Measurements from ENCODE around the gene ZNF419. TPM values are rescaled to one million over a fixed set of nuclear protein-coding genes. Genes with fewer than 3 reads are reported as not detected.

Gene ZNF419
- total RNA-seq, 4 donors from 2014 or later = 4.6 to 25.2 (median 10.5) TPM

GRCh38 chr19:57527136-57527881, 39.8 kb downstream of the ZNF419 start, which contains the start of gene ZNF549:
ZNF549 (plus strand) TSS chr19:57527356; CDS start chr19:57527574, 218 bp downstream.
- TF ChIP-seq CTCF (IDR thresholded peaks at IDR 0.05 in 4 of 5, conservative IDR thresholded peaks at IDR 0.05 in 1 of 5) = no peak

GRCh38 chr19:57537953-57538547, 50.5 kb downstream of the ZNF419 start:
- DNase-seq (no peak), ATAC-seq (no peak)
- Histone ChIP-seq H3K4me3 (peak overlapping the region in 1 of 4 donors; percentile 20), H3K27me3 (no peaks in the 10 kb centered on the region), H3K4me1 (no peaks in the 10 kb centered on the region), H3K36me3 (peaks cover 46 to 96% of the 10 kb centered on the region in 2 donors), H3K27ac (no peak overlapping the region), H3K9me3 (peaks cover 9 to 88% (median 21%) of the 10 kb centered on the region in 3 donors)
- in situ Hi-C loops (cut with MboI; ENCODE audit: low sequenced_read_pairs in 4 of 4) = no loop called here
- TF ChIP-seq CTCF (IDR thresholded peaks at IDR 0.05 in 4 of 5, conservative IDR thresholded peaks at IDR 0.05 in 1 of 5) = no peak
- TF ChIP-seq POLR2A (IDR thresholded peaks at IDR 0.05) = no peak
- intact Hi-C loops (cut with DNase I; ENCODE audit: low total_unique reads) = no loop called here

More at GRCh38 chr19:57527136-57527881, 39.8 kb downstream of the ZNF419 start, which contains the start of gene ZNF549:
- ATAC-seq (peak; percentile 99 to 100), DNase-seq (peak; percentile 91 to 94)
- peaks cover 8 to 13% of the 10 kb centered on the region in 2 donors for H3K4me1 ChIP-seq
- peaks cover 6 to 19% of the 10 kb centered on the region in 2 donors for H3K36me3 ChIP-seq
- H3K4me3 ChIP-seq = peak within 1 kb of the TSS; percentile 70 to 91 (median 88)
- H3K27me3 ChIP-seq = no peaks in the 10 kb centered on the region
- peaks cover 0 to 11% (median 0%) of the 10 kb centered on the region in 3 donors for H3K9me3 ChIP-seq
- peak within 1 kb of the TSS; percentile 80 to 90 (median 87) for H3K27ac ChIP-seq
- in situ Hi-C loops (cut with MboI; ENCODE audit: low sequenced_read_pairs in 4 of 4) = no loop called here
- intact Hi-C loops (cut with DNase I; ENCODE audit: low total_unique reads) = loop anchor here (1.0 to 5.0 kb wide), 6 partner anchors 28 to 800 kb away; partner anchors contain the start of genes ZNF416, ZNF550, ZNF551 and ZNF772

Other genes with a start within 250 kb of the ZNF419 start
- gene ZNF805, start 247.1 kb upstream of the ZNF419 start, total RNA-seq = 10 to 100 TPM in 2 of 4 donors, 1 to 10 TPM in 2; 9.3 to 20.2 (median 14.8) TPM
- gene ZNF460, start 207.3 kb upstream of the ZNF419 start, total RNA-seq = 10 to 100 TPM; 20.2 to 63.3 (median 42.3) TPM
- 10 to 100 TPM in 1 of 4 donors, 1 to 10 TPM in 3; 5.8 to 11.5 (median 8.3) TPM for gene ZNF543, start 167.3 kb upstream of the ZNF419 start, total RNA-seq
- 1 to 10 TPM; 4.1 to 6.5 (median 4.8) TPM for gene ZNF304, start 136.5 kb upstream of the ZNF419 start, total RNA-seq
- 10 to 100 TPM; 34.4 to 47.4 (median 40.8) TPM for gene TRAPPC2B, start 124.2 kb upstream of the ZNF419 start, total RNA-seq
- 1 to 10 TPM in 3 of 4 donors, under 1 TPM in 1; 0.58 to 4.4 (median 2.6) TPM for gene ZNF547, start 124.2 kb upstream of the ZNF419 start, total RNA-seq
- gene ZNF548, start 97.9 kb upstream of the ZNF419 start, total RNA-seq = 10 to 100 TPM in 1 of 4 donors, 1 to 10 TPM in 3; 6.1 to 10.4 (median 8.3) TPM
- 1 to 10 TPM; 3.3 to 6.4 (median 5.4) TPM for gene ZNF17, start 76.6 kb upstream of the ZNF419 start, total RNA-seq
- 10 to 100 TPM in 1 of 4 donors, 1 to 10 TPM in 3; 3.1 to 11.4 (median 3.9) TPM for gene ZNF749, start 52.4 kb upstream of the ZNF419 start, total RNA-seq
- 1 to 10 TPM in 2 of 4 donors, under 1 TPM in 1, not detected in 1; 0.60 to 3.2 (median 1.3) TPM for gene VN1R1, start 30.6 kb upstream of the ZNF419 start, total RNA-seq
- gene ZNF772, start 10.2 kb upstream of the ZNF419 start, total RNA-seq = 10 to 100 TPM in 3 of 4 donors, 1 to 10 TPM in 1; 8.3 to 26.7 (median 17.6) TPM
- gene ZNF773, start 12.2 kb downstream of the ZNF419 start, total RNA-seq = 1 to 10 TPM; 1.2 to 6.5 (median 3.4) TPM
- 1 to 10 TPM; 1.7 to 3.4 (median 2.3) TPM for gene ZNF549, start 39.6 kb downstream of the ZNF419 start, total RNA-seq
- gene ZNF550, start 72.1 kb downstream of the ZNF419 start, total RNA-seq = 1 to 10 TPM in 3 of 4 donors, under 1 TPM in 1; 0.87 to 9.1 (median 2.6) TPM
- gene ZNF416, start 91.2 kb downstream of the ZNF419 start, total RNA-seq = 1 to 10 TPM in 2 of 4 donors, under 1 TPM in 2; 0.87 to 2.0 (median 1.4) TPM
- 1 to 10 TPM in 2 of 4 donors, under 1 TPM in 2; 0.71 to 2.0 (median 1.1) TPM for gene ZIK1, start 96.4 kb downstream of the ZNF419 start, total RNA-seq
- gene ZNF530, start 112.1 kb downstream of the ZNF419 start, total RNA-seq = 1 to 10 TPM in 3 of 4 donors, under 1 TPM in 1; 0.86 to 4.2 (median 3.4) TPM
- 10 to 100 TPM in 1 of 4 donors, 1 to 10 TPM in 3; 4.2 to 13.1 (median 8.0) TPM for gene ZNF134, start 126.5 kb downstream of the ZNF419 start, total RNA-seq
- 1 to 10 TPM; 2.9 to 5.5 (median 4.3) TPM for gene ZNF211, start 145.4 kb downstream of the ZNF419 start, total RNA-seq
- not detected for gene ZSCAN4, start 181.2 kb downstream of the ZNF419 start, total RNA-seq
- 1 to 10 TPM in 3 of 4 donors, under 1 TPM in 1; 0.95 to 5.8 (median 2.4) TPM for gene ZNF551, start 194.2 kb downstream of the ZNF419 start, total RNA-seq
- gene ZNF154, start 221.5 kb downstream of the ZNF419 start, total RNA-seq = 1 to 10 TPM in 2 of 4 donors, under 1 TPM in 2; 0.49 to 2.8 (median 0.97) TPM
- gene ZNF671, start 239.9 kb downstream of the ZNF419 start, total RNA-seq = 10 to 100 TPM in 1 of 4 donors, 1 to 10 TPM in 3; 3.9 to 10.1 (median 5.8) TPM

Measured in gastrocnemius medialis (tissue), 4 donors.